ENCODE data around the gene LGALS9.
"Not testable (repeated sequence)": the region's sequence is repeated elsewhere in the genome, so short reads cannot be mapped to it uniquely, and the experiment has no call there.

LGALS9 gene

DNA sequence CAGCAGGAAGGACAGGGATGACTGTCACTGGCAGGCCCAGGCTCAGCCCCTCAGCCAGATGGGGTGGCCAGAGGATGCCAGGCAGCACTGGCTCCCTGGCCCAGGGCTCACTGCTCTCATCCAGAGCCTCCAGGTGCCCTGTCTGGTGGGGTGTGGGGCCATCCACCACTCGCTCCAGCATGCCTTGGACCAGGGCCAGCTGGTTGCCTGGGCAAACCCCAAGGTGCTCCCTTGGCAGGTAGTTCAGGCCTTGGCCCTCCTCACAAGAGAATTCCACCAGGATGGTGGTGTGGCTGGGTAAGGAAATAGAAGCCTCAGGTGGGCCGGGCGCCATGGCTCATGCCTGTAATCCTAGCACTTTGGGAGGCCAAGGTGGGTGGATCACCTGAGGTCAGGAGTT is 29.4 kb downstream of the LGALS9 start:
- DNase-seq (ENCODE audit: extremely low spot score), result no peak
- POLR2A ChIA-PET, result no interaction called here
- TF ChIP-seq CTCF (IDR thresholded peaks at IDR 0.05; ENCODE audit: control extremely low read depth, extremely low read depth, low read depth, missing control alignments), result no peak
- CTCF ChIA-PET, result interaction anchor here (1.4 to 6.9 kb wide), 3 partner anchors 8 to 96 kb away, joined by 8 to 42 read pairs (median 37); no protein-coding TSS in a partner anchor

- POLR2A ChIA-PET, result no interaction called here
- DNase-seq (ENCODE audit: extremely low spot score), result no peak
- no peak for TF ChIP-seq CTCF (IDR thresholded peaks at IDR 0.05; ENCODE audit: control extremely low read depth, extremely low read depth, low read depth, missing control alignments)
- CTCF ChIA-PET, result interaction anchor here (1.2 to 4.3 kb wide), 5 partner anchors 11 to 54 kb away, joined by 3 to 37 read pairs (median 3); no protein-coding TSS in a partner anchor
Observed at GRCh38 chr17:27663936-27664605, 33.1 kb downstream of the LGALS9 start.

- ChIA-PET POLR2A (no interaction called here), CTCF (interaction anchor here (1.3 to 4.3 kb wide), 4 partner anchors 12 to 216 kb away, joined by 3 to 37 read pairs (median 5); no protein-coding TSS in a partner anchor)
- TF ChIP-seq CTCF (IDR thresholded peaks at IDR 0.05; ENCODE audit: control extremely low read depth, extremely low read depth, low read depth, missing control alignments), result no peak
- no peak for DNase-seq (ENCODE audit: extremely low spot score)
Observed at GRCh38 chr17:27664606-27664965, 33.6 kb downstream of the LGALS9 start.

GRCh38 chr17:27665549-27665948 is 34.6 kb downstream of the LGALS9 start:
- ChIA-PET POLR2A (no interaction called here), CTCF (interaction anchor here (0.9 to 2.3 kb wide), 6 partner anchors 11 to 215 kb away, joined by 3 to 7 read pairs (median 4); no protein-coding TSS in a partner anchor)
- TF ChIP-seq CTCF (IDR thresholded peaks at IDR 0.05; ENCODE audit: control extremely low read depth, extremely low read depth, low read depth, missing control alignments), result no peak
- DNase-seq (ENCODE audit: extremely low spot score), result no peak

- DNase-seq (ENCODE audit: extremely low spot score); POLR2A ChIA-PET: not testable (repeated sequence)
- CTCF ChIA-PET, result interaction anchor here (0.9 to 2.3 kb wide), 5 partner anchors 11 to 214 kb away, joined by 3 to 7 read pairs (median 4); no protein-coding TSS in a partner anchor
Observed at GRCh38 chr17:27666270-27666669, 35.3 kb downstream of the LGALS9 start.

DNA sequence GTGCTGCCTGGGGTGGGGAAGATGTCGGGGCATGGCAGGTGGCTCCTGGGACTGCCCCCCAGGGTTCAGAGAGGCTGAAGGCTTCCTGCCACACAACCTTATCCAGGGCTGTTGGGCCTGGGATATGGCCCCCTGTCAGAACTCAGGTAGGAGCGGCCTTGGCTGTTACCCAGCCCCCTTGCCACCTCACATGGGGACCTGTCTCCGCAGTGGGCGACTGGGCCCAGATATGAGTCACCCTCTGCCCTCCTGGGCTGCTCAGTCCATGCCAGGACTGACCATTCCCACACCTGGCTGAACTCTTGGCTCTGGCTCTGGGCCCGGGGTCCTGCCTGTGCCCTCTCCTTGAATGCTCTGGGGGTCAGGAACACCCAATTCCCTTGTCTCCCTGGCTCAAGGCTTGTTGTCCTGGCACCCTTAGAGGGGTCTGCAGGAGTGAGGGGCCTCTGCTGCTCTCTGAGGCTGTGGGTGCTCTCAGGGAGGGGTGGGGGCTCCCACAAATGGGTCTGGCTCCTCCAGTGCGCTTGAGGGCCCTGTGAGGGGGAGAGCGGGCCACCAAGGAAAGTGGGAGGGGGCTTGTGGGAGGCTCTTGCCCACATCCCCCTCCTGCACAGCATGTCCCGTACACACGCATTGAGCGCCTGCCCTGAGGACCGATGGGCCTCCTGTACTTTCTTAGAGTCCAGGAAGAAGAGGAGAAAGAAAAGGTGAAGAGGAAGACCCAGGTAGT is 36.0 kb downstream of the LGALS9 start:
- TF ChIP-seq CTCF (IDR thresholded peaks at IDR 0.05; ENCODE audit: control extremely low read depth, extremely low read depth, low read depth, missing control alignments), result no peak
- ChIA-PET POLR2A (no interaction called here), CTCF (interaction anchor here (1.7 to 2.3 kb wide), 2 partner anchors 66 to 214 kb away, joined by 4 to 6 read pairs; no protein-coding TSS in a partner anchor)
- DNase-seq (ENCODE audit: extremely low spot score), result no peak
